Fibroblast of peridontal ligament (primary cell): ENCODE data around the gene GRIN2A.

Experiments
- DNase-seq: peaks from one replicate; pipeline ENCODE4 v3.0.0-alpha.2; 2010; ENCODE audit errors: extremely low read depth

Gene GRIN2A

DNA sequence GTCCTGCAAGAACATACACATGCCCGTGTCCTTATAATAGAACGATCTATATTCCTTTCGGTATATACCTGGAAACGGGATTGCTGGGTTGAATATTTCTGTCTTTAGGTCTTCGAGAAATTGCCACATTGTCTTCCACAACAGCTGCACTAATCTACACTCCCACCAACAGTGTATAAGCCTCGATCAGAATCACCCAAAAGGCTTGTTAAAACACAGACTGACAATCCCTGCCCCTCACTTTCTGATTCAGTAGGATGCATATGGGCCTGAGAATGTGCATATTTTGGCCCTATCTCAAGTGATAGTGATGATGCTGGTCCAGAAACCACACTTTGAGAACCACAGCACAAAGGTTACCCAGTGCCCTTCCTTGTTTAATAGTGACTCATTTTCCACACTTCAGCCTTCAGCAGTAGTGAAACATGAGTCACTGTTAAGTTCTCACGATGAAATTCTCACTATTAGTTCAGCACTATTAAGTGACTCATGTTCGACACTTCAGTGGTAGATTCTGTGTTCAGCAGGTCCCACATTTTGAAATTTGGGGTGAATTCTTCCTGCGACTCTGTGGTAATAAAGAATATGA, 215.6 kb downstream of the GRIN2A start:
- no peak for DNase-seq

- no peak for DNase-seq
These were observed 217.1 kb downstream of the GRIN2A start for GRCh38 chr16:9965079-9965478.

- DNase-seq = no peak
These were observed 217.8 kb downstream of the GRIN2A start for GRCh38 chr16:9964426-9964825.

- DNase-seq = no peak
These were observed 224.8 kb downstream of the GRIN2A start for GRCh38 chr16:9957433-9957832.

GRCh38 chr16:9957002-9957401, 225.2 kb downstream of the GRIN2A start:
- no peak for DNase-seq

DNA sequence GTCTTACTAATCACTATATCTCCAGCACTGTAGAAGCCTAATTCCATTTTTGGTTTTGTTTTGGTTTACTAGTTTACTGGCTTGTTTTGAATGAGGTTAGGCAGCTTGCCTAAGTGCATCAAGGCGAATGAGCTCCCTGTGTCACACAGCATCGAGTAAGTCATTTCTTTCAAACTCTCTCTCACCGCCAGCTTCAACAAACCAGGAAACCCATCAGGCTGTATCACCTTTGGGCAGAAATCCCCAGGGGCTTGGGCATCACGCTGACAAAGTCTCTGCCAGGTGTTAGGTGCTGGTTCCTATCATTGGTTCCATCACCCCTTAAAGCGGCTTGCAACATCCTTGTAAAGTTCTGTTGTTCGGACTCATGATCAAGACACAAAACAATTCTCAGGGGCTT, 226.6 kb downstream of the GRIN2A start:
- DNase-seq = no peak

GRCh38 chr16:9953908-9954570, 228.2 kb downstream of the GRIN2A start:
- DNase-seq = no peak

DNA sequence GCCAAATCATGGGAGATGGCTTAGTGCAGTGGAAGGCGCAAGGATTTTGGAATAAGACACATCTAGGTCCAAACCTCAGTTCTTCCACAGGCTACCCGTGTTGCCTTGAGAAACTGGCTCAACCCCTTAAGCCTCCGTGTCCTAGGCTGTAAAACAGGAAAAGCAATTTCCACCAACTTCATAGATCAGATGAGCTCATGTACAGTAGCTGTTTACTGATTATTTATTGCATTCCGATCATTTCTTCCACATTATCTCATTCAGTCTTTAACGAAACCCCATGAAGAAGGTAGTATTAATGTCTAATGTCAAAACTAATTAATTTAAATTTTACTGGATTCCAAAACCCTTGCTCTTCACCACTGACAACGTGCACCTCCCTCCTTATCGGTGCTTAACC, 231.6 kb downstream of the GRIN2A start:
- DNase-seq = no peak

DNA sequence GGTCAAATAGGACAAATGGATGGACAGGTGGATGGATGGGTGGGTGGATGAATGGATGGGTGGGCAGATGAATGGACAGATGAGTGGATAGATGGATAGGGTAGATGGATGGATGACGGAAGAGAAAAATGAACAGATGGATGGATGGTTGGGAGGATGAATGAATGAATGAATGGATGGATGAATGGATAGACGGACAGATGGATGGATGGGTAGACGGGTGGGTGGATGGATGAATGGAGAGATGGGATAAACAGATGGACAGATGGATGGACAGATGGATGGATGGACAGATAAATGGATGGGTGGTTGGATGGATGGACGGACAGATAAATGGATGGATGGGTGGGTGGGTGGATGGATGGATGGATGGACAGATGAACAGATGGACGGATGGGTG, 232.8 kb downstream of the GRIN2A start:
- DNase-seq = no peak

- no peak for DNase-seq
These were observed 233.3 kb downstream of the GRIN2A start for GRCh38 chr16:9948933-9949332.

DNA sequence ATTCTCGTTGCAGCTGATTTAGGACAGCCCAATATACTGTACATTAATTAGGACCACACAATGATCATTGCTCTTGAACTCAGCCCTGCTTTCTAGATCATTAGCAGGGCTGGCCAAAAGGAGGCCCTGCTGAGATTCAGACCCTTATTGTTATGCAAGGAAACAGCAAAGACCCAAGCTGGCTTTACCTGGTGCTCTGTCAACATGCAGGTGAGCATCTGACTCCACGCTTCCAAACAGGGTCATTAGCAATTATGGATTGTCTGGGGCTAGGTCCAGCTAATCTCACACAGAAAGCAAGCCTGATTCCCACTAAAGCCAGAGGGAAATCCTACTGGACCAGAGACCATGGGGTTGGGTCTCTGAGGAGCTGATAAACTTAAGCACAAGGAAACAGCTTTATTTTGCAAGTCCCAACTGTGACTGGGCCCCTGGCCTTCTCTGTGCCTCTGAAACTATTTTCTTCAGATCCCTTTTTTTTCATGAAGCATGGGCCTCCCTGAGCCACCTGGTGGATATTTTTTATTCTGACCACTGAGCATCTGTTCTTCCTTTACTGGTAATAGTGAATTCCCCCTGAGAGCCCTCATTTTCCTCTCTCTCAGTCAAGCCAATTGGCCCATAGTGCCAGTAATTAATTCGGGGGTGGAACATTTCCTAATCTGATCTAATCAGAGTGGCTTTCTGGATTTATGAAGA, 236.1 kb downstream of the GRIN2A start:
- no peak for DNase-seq

GRCh38 chr16:9943121-9943520, 239.1 kb downstream of the GRIN2A start:
- no peak for DNase-seq

DNA sequence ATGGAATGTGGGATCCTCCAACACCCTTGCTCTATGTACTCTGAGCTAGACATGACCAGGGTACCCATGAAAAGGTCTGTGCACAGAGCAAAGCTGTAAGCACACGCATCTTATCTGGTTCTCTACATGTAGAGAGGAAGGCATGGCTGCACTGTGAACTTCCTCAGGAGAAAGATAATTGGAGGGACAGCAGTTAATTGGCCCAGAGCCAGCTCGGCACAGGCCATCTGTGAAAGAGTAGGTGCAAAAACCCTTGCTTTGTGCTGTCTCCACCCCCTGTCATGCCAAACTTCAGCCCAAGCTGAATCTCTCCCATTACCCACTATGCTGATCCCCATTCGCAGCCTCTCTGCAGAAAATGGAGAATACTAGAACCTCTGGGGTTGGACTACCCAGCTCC, 241.0 kb downstream of the GRIN2A start:
- no peak for DNase-seq

DNA sequence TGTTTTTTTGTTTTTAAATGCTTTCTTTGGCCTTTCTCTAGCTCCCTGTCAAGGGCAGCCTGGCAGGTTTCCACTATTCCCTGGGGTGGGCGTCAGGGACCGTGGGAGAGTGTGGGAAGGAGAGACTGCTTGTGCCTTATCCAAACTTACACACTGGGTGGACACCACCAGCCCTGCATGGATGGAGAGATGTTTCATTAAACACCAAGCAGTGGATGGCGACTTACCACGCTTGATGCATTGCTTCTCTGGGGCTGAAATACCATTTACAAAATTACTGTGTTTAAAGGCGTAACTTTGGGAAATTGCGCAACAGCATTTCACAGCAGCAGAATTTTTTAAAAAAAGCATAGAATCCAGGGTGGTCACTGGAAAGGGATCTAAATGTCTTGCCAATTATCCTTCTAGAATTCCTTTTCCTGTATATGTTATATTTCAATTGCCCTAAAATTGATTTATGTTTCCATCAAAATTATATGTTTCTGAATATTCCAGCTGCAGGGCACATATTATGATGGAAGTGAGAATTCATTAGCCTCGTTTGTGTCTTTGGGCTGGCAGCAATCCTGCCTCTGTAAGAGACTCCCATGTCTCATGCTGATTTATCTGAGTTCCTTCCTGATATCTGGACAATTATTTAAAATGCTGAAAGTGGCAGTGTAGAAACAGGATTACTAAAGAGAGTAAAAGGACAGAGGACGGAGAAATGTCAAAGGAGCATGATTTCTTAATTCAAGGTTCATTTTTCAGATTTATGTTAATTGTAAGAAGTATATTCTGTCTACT, 247.3 kb downstream of the GRIN2A start:
- DNase-seq = peak; percentile 3

DNA sequence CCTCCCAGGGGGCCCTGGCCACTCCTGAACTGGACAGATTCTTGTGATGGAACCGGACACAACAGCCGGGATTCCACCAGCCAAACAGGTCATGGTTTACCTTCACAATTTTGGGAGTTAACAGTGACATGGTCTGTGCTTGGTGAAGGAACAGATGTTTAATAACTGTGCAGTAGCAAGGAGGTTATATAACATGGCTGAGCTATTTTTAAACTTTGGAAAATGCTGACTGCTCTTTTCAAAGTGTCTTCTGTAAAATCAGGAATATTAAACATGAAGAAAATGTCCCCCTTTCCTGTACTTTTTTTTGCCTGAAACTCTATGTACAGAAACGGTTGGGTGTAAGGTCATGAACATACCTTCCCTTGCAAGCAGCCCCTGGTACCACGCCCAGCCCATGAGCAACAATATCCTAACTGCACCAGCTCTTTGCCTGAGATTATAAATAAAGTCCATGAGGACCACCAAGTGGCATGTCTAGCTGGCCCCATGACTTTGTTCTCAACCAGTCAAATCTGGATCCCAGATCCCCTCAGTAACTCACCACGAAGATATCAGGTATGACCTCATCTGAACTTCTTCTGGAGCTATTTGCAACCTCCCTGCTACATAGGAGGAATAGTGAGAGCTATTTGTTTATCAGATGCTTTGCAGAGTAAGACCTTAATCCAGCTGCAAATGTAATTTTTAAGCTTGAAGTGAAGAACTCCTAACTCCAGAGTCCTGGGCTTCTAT, 249.1 kb downstream of the GRIN2A start:
- no peak for DNase-seq

- no peak for DNase-seq
These were observed 250.2 kb downstream of the GRIN2A start for GRCh38 chr16:9932000-9932399.

GRCh38 chr16:9929836-9930235, 252.4 kb downstream of the GRIN2A start:
- DNase-seq = no peak

- no peak for DNase-seq
These were observed 252.9 kb downstream of the GRIN2A start for GRCh38 chr16:9929313-9929712.

- no peak for DNase-seq
These were observed 259.8 kb downstream of the GRIN2A start for GRCh38 chr16:9922441-9922840.

DNA sequence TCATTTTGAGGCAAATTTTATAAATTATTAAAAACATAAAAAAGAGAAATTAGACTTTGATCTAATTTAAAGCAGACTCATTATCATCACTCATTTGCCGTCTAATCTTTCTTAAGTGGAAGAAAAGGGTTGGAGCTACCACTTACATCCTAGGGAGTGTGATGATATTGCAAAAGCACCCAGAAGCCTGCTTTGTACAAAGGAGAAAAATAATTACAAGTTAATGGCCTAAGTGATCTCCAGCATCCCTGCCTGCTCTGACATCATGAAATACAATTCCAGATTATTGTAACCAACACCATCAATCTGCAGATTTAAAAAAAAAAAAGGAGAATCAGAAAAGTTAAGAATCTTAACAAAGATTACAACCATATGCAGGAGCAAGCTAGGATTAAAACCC, 260.2 kb downstream of the GRIN2A start:
- no peak for DNase-seq

GRCh38 chr16:9919460-9919859, 262.8 kb downstream of the GRIN2A start:
- no peak for DNase-seq

DNA sequence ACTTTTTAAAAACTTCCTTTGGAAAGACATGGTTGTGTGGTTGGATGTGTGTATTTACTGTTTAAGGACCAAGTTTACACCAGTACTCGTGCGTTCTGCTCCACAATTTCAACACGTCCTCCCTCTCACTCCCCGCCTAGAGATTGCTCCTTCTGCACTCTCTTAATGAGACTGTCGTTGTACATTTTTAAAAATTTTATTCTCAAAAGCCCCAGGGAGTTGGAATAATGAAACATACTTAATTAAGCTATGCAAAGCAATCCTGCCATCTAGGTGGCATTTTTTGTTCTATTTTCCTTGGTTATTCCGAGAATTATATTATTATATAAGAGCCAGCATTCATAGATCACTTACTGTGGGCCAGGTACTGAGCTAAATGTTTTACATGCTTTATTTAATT, 264.5 kb downstream of the GRIN2A start:
- no peak for DNase-seq
